HCT116 (cell line): ENCODE data around the gene CCDC148. TPM values are rescaled to one million over a fixed set of nuclear protein-coding genes. Genes with fewer than 3 reads are reported as not detected.

ENCODE experiments used
- ATAC-seq: fragments of 200-7000 bp; cut with Tn5 transposase; 2 replicates; pipeline ENCODE4 v1.9.1; 2020; ENCODE audit warnings: mild to moderate bottlenecking, moderate library complexity
- BruUV-seq: library from RNA; stranded (reverse); fragments of 400-500 nt; replicated peaks from 2 replicates; lab custom pipeline; 2021; lab: Mats Ljungman, UMichigan
- CTCF ChIA-PET: fragments of 300-600 bp; sonication (Branson Sonifier 250); formaldehyde crosslinking; loops from one replicate; lab custom pipeline; 2021; ENCODE audit warnings: antibody characterized with exemption; lab: Charles Lee
- POLR2A ChIA-PET: fragments of 300-600, 350-600 bp; sonication (Branson Sonifier 250); formaldehyde crosslinking; loops from one replicate; lab custom pipeline; 2021; ENCODE audit warnings: antibody characterized with exemption; lab: Charles Lee
- RAD21 ChIA-PET, 2 experiments: fragments of 300-600 bp; sonication (Branson Sonifier 250); formaldehyde crosslinking; loops; one replicate each; lab custom pipeline; 2023; ENCODE audit warnings: low total read pairs in 2 of 2; ENCODE audit not compliant: uncharacterized antibody in 2 of 2, unreplicated experiment in 2 of 2, low non-redundant PET in 1 of 2; lab: Charles Lee
- DNase-seq: peaks from one replicate; pipeline ENCODE4 v3.0.0-alpha.2; 2010; ENCODE audit warnings: low read depth, low spot score
- H2AFZ ChIP-seq: fragments of 200-600 bp; shearing (Covaris generic), sonication (generic); 2 replicates; pipeline ENCODE4 v1.6.1; 2017; ENCODE audit warnings: low read depth, mixed run types, mixed read lengths, antibody characterized with exemption, low read length; ENCODE audit not compliant: poor library complexity, severe bottlenecking
- H3K27ac ChIP-seq: 2 replicates; pipeline ENCODE4 v1.5.1; 2012; ENCODE audit warnings: low read depth, low read length
- H3K27me3 ChIP-seq: fragments of 200-600 bp; sonication (generic); 2 replicates; pipeline ENCODE4 v1.6.1; 2016; ENCODE audit warnings: mixed run types, low read length, mixed read lengths; ENCODE audit not compliant: insufficient read depth
- H3K36me3 ChIP-seq, 2 experiments: fragments of 200-500 bp in 1 of 2; fragments of 200-600 bp in 1 of 2; sonication (Bioruptor generic) in 1 of 2; sonication (generic) in 1 of 2; 2 replicates each; pipeline versions ENCODE4 v1.5.1 to v1.6.1; 2014 to 2016; ENCODE audit warnings: low read length in 2 of 2, inconsistent platforms in 1 of 2, mixed read lengths in 1 of 2, mixed run types in 1 of 2; ENCODE audit not compliant: insufficient read depth in 2 of 2, control insufficient read depth in 1 of 2
- H3K4me1 ChIP-seq, 2 experiments: fragments of 200-600 bp in 1 of 2; sonication (generic) in 1 of 2; 2 replicates each; pipeline versions ENCODE4 v1.5.1 to v1.6.1; 2012 to 2017; ENCODE audit warnings: low read length in 2 of 2, inconsistent platforms in 1 of 2, mild to moderate bottlenecking in 1 of 2, mixed read lengths in 1 of 2, mixed run types in 1 of 2, moderate library complexity in 1 of 2; ENCODE audit not compliant: insufficient read depth in 2 of 2, control insufficient read depth in 1 of 2
- H3K4me2 ChIP-seq: fragments of 200-600 bp; sonication (generic); 2 replicates; pipeline ENCODE4 v1.6.1; 2017; ENCODE audit warnings: mixed run types, low read length, mixed read lengths
- H3K4me3 ChIP-seq, 2 experiments: fragments of 200-600 bp in 1 of 2; sonication (generic) in 1 of 2; replicated peaks in 1 of 2; 2 replicates each; pipeline ENCODE4 v1.5.1; 2011 to 2016; ENCODE audit warnings: low read length in 2 of 2, control low read depth in 1 of 2, low read depth in 1 of 2, mild to moderate bottlenecking in 1 of 2, mixed read lengths in 1 of 2, mixed run types in 1 of 2
- H3K79me2 ChIP-seq: fragments of 200-600 bp; sonication (generic); 2 replicates; pipeline ENCODE4 v1.6.1; 2017; ENCODE audit warnings: mild to moderate bottlenecking, mixed run types, low read length, moderate library complexity, mixed read lengths; ENCODE audit not compliant: insufficient read depth
- H3K9ac ChIP-seq: fragments of 200-600 bp; sonication (generic); 2 replicates; pipeline ENCODE4 v1.6.1; 2016; ENCODE audit warnings: low read length, mixed read lengths
- H3K9me2 ChIP-seq: fragments of 200-600 bp; sonication (generic), shearing (Covaris generic); 2 replicates; pipeline ENCODE4 v1.6.1; 2017; ENCODE audit warnings: mixed run types, mild to moderate bottlenecking, moderate library complexity; ENCODE audit not compliant: insufficient read depth
- H3K9me3 ChIP-seq, 2 experiments: fragments of 200-500 bp in 1 of 2; fragments of 200-600 bp in 1 of 2; sonication (Bioruptor generic) in 1 of 2; sonication (generic) in 1 of 2; 2 replicates each; pipeline ENCODE4 v1.6.1; 2014 to 2017; ENCODE audit warnings: low read length in 2 of 2, mixed read lengths in 2 of 2, inconsistent platforms in 1 of 2, low read depth in 1 of 2, mild to moderate bottlenecking in 1 of 2, mixed run types in 1 of 2, moderate library complexity in 1 of 2; ENCODE audit not compliant: control insufficient read depth in 1 of 2, insufficient read depth in 1 of 2
- H4K20me1 ChIP-seq: fragments of 200-600 bp; sonication (generic), shearing (Covaris generic); 2 replicates; pipeline ENCODE4 v1.6.1; 2017; ENCODE audit warnings: mixed run types, mild to moderate bottlenecking, moderate library complexity; ENCODE audit not compliant: insufficient read depth
- ELF1 ChIP-seq: IDR thresholded peaks from 2 replicates; pipeline ENCODE4 v1.6.1; 2012; ENCODE audit warnings: low read depth, borderline replicate concordance
- EZH2 ChIP-seq: fragments of 200-600 bp; sonication (generic); IDR thresholded peaks from 2 replicates; pipeline ENCODE4 v1.6.1; 2017; ENCODE audit warnings: antibody characterized with exemption, mixed run types
- FOSL1 ChIP-seq: IDR thresholded peaks from 2 replicates; pipeline ENCODE4 v1.6.1; 2012; ENCODE audit warnings: low read depth
- SP1 ChIP-seq: IDR thresholded peaks from 2 replicates; pipeline ENCODE4 v1.6.1; 2012; ENCODE audit warnings: low read depth
- YY1 ChIP-seq: IDR thresholded peaks from 2 replicates; pipeline ENCODE4 v1.6.1; 2011; ENCODE audit warnings: low read length, low read depth, moderate library complexity, mild to moderate bottlenecking; ENCODE audit not compliant: insufficient replicate concordance; ENCODE audit errors: extremely low read depth
- intact Hi-C: fragments of 100-400 bp; cut with micrococcal nuclease; formaldehyde crosslinking; loops from 2 replicates; pipeline ENCODE4 v1.10.0; 2022
- total RNA-seq: library from RNA; stranded (reverse); gene quantifications from one replicate; pipeline ENCODE4 v1.2.1, GENCODE V29; 2021; ENCODE audit not compliant: unreplicated experiment
- TF ChIP-seq, protein P1 (sequence below), 3 experiments: fragments of 200-600 bp in 1 of 3; sonication (generic) in 1 of 3; IDR thresholded peaks in 2 of 3; conservative IDR thresholded peaks in 1 of 3; 2 replicates each; pipeline ENCODE4 v1.5.1; 2012 to 2017; ENCODE audit warnings: low read depth in 2 of 3, low read length in 2 of 3, antibody characterized with exemption in 1 of 3, borderline replicate concordance in 1 of 3, control low read depth in 1 of 3, mild to moderate bottlenecking in 1 of 3, mixed read lengths in 1 of 3, mixed run types in 1 of 3, moderate library complexity in 1 of 3; ENCODE audit not compliant: insufficient read depth in 1 of 3
- TF ChIP-seq, protein P2 (sequence below): IDR thresholded peaks from 2 replicates; pipeline ENCODE4 v1.6.1; 2012

Gene CCDC148
- total RNA-seq, 1 experiment from 2014 or later: 0.59 TPM

DNA sequence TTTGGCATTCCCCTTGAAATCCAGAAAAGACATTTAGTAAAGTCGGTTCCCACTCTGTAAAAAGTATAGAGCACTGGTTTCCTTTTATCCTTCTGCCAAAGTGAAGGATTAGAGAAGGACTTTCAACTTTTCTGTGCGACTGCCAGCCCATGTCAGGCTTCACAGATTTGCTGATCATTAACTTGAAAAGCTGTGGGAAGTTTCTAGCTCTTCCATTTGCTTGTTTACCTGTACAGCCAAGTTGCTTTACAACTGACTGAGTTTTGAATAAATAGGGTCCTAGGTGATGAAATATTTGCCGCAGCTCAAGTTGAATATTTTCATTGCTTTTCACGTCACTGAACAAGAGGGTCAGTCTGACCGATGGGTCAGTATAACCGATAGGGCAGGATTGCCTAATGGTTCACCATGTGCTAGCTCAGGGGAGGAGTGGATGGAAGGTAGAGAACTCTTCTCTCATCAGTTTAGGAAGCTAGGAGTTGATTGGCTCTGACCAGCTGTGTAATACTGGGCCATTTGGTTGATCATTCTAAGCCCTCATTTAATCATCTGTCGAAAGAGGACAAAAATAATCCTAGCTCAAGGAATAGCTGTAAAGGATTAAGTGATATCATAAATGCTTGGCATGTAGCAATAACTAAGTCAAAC is 324.5 kb downstream of the CCDC148 start:
- H3K9ac ChIP-seq: no peak overlapping the region
- H3K36me3 ChIP-seq: no peaks in the 10 kb centered on the region
- no peaks in the 10 kb centered on the region for H3K9me2 ChIP-seq
- ATAC-seq: no peak
- H2AFZ ChIP-seq: no peak overlapping the region
- no peak overlapping the region for H3K4me3 ChIP-seq
- no peak overlapping the region for H3K4me2 ChIP-seq
- H3K27ac ChIP-seq: no peak overlapping the region
- no peaks in the 10 kb centered on the region for H4K20me1 ChIP-seq
- intact Hi-C loops: no loop called here
- ChIA-PET CTCF (no interaction called here), POLR2A (no interaction called here)
- peaks cover 2 to 3% of the 10 kb centered on the region in 2 experiments; a peak in 2 of 4 replicates for H3K4me1 ChIP-seq
- H3K79me2 ChIP-seq: no peaks in the 10 kb centered on the region
- TF ChIP-seq ELF1 (no peak), YY1 (no peak)
- TF ChIP-seq, all 23 proteins: peak for 0
- Histone ChIP-seq H3K27me3 (no peaks in the 10 kb centered on the region), H3K9me3 (no peaks in the 10 kb centered on the region)
- RAD21 ChIA-PET: no interaction called here
- no peak for DNase-seq
- no TSS peak for BruUV-seq

DNA sequence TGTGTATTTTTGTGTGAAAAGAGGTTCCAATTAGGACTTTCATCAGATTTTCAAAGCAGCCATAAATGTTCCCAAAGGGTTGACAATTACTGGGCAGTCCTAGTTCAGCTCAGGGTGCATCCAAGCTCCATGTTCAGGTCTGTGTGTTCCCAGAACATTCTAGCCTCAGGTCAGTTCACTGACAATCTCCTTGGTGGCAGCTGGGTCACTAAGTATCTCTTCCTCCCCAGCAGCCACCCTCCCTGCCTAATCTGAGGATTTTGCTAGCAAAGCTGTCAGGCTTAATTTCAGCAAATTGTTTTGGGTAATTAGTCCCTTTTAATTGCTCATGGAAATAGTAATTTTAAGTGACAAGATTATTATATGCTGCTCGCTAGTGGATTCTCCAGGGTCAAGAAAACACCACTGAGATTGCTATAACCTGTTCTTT is 325.1 kb downstream of the CCDC148 start:
- H3K27me3 ChIP-seq: no peaks in the 10 kb centered on the region
- no peak overlapping the region for H3K9ac ChIP-seq
- H3K4me2 ChIP-seq: no peak overlapping the region
- ATAC-seq: no peak
- POLR2A ChIA-PET: no interaction called here
- BruUV-seq: no TSS peak
- H3K27ac ChIP-seq: no peak overlapping the region
- H3K4me3 ChIP-seq: no peak overlapping the region
- peaks cover 2 to 3% of the 10 kb centered on the region in 2 experiments; a peak in 2 of 4 replicates for H3K4me1 ChIP-seq
- no peaks in the 10 kb centered on the region for H3K36me3 ChIP-seq
- H3K79me2 ChIP-seq: no peaks in the 10 kb centered on the region
- H3K9me3 ChIP-seq: no peaks in the 10 kb centered on the region
- CTCF ChIA-PET: no interaction called here
- RAD21 ChIA-PET: no interaction called here
- H3K9me2 ChIP-seq: no peaks in the 10 kb centered on the region
- DNase-seq: no peak
- intact Hi-C loops: no loop called here
- H4K20me1 ChIP-seq: no peaks in the 10 kb centered on the region
- TF ChIP-seq FOSL1 (no peak), EZH2 (no peak), ELF1 (no peak), SP1 (no peak)
- TF ChIP-seq, protein P1, sequence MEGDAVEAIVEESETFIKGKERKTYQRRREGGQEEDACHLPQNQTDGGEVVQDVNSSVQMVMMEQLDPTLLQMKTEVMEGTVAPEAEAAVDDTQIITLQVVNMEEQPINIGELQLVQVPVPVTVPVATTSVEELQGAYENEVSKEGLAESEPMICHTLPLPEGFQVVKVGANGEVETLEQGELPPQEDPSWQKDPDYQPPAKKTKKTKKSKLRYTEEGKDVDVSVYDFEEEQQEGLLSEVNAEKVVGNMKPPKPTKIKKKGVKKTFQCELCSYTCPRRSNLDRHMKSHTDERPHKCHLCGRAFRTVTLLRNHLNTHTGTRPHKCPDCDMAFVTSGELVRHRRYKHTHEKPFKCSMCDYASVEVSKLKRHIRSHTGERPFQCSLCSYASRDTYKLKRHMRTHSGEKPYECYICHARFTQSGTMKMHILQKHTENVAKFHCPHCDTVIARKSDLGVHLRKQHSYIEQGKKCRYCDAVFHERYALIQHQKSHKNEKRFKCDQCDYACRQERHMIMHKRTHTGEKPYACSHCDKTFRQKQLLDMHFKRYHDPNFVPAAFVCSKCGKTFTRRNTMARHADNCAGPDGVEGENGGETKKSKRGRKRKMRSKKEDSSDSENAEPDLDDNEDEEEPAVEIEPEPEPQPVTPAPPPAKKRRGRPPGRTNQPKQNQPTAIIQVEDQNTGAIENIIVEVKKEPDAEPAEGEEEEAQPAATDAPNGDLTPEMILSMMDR (IDR thresholded peaks at IDR 0.05 in 2 of 3, conservative IDR thresholded peaks at IDR 0.05 in 1 of 3; ENCODE audit: borderline replicate concordance in 1 of 3, insufficient read depth in 1 of 3, low read depth in 2 of 3, low read length in 2 of 3): no peak
- TF ChIP-seq, protein P2, sequence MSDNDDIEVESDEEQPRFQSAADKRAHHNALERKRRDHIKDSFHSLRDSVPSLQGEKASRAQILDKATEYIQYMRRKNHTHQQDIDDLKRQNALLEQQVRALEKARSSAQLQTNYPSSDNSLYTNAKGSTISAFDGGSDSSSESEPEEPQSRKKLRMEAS: no peak
- no peak overlapping the region for H2AFZ ChIP-seq
